Left ventricle myocardium superior (tissue), 1 donor: ENCODE measurements around the gene CFAP73. TPM values are rescaled to one million over a fixed set of nuclear protein-coding genes. Genes with fewer than 3 reads are reported as not detected.
"Not testable (repeated sequence)": the region's sequence is repeated elsewhere in the genome, so short reads cannot be mapped to it uniquely, and the experiment has no call there.

ENCODE experiments used
- ATAC-seq: fragments of 200-7000 bp; cut with Tn5 transposase; one replicate; pipeline ENCODE4 v1.9.1; 2020; ENCODE audit warnings: mild to moderate bottlenecking, moderate library complexity
- DNase-seq: peaks from one replicate; pipeline ENCODE4 v3.0.0-alpha.2; 2020
- intact Hi-C: fragments of 100-400 bp; cut with micrococcal nuclease; formaldehyde crosslinking; loops from one replicate; pipeline ENCODE4 v1.11.0; 2022
- microRNA-seq: library from miRNA; unstranded; fragments of <30 nt; microRNA quantifications from one replicate; pipeline ENCODE4 v1.2.0, GENCODE V29; 2020; ENCODE audit warnings: borderline number of aligned reads
- total RNA-seq: library from RNA; stranded (reverse); fragmentation: NEBNext Ultra II Directional; extraction: Animal tissue kit (Norgen Biotek cat#: 25700); gene quantifications from one replicate; pipeline ENCODE4 v1.2.1, GENCODE V29; 2021
- donor health status: DM: no; HTN: yes; CAD: no; lungs with severe emphysema.

Gene CFAP73
- total RNA-seq, 1 donor from 2014 or later, result not detected

DNA sequence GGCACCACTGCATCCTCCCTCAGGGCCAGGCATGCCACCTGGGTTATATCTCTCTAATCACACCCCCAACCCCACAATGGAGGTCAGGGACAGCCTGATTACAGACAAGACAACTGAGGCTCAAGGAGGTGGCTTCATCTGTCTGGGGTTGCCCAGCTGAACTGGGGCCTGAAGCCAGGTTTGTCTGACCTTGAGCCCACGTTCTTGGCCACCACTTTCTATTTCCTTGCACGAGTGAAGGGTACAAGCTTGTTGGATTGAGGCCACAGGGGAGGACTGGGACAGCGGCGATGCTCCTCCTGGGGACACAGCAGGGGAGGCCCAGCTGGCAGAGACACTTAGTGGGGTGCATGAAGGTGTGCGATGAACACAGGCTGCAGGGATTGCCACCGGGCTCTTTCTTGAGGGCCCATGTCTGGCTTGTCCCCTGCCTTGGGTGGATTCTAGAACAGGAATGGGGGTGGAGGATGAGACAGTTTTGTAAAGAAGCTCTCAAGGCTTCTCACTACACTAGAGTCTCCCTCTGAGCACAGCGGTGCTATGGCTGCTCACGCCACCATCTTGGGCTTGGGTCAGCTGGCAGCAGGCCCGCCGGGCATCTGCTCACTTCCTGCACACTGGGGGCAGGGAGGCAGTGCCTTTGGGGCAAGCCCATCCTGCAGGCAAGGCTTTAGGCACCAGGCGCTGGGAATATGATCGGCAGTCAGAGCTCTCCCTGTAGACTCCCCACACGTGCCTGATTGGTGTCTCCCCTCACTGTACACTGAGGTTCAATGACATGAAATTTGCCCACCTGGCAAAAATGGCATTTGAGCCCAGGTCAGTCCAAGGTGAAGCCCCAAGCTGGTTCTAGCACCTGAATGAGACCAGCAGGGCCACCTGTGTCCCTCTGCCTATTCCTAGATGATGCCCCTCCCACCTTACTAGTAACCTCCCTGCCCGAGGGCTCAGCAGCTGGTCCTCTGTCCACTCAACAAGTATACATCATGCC is 52.0 kb downstream of the CFAP73 start:
- intact Hi-C loops, result no loop called here
- ATAC-seq (no peak), DNase-seq (no peak)

DNA sequence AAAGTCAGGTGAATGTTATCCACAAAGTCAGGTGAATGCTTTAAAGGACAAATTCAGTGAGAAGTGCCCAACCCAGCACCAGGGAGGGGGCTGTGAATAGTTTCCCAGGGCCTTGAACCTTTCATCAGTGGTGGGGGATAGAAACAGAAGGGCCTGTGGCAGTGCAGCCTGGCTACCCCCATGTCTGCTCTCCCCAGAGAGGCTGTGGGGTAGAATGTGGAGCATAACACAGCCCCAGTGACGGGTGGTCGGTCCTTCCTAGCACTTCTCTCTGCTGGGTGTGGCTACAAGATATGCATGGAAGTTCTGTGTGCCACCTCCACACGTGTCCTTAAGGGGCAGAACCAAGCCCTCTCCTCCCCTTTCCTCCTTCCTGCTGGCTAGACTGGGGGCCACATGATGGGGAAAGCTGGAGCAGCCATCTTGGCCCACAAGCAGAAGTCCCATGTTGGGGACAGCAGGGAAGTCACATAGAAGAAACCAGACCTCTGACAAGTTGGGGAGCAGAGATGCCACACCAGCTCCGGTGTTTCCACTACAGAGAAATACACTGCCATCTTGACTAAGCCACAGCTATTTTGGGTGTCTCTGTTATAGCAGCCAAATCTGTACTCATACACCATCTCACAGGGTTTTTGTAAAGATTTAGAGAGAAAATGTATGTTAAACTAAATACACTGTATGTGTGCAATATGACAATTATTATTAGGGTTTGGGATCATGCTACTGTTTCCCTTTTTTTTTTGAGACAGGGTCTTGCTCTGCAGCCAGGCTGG is 53.0 kb downstream of the CFAP73 start:
- intact Hi-C loops, result no loop called here
- DNase-seq, result no peak
- no peak for ATAC-seq

DNA sequence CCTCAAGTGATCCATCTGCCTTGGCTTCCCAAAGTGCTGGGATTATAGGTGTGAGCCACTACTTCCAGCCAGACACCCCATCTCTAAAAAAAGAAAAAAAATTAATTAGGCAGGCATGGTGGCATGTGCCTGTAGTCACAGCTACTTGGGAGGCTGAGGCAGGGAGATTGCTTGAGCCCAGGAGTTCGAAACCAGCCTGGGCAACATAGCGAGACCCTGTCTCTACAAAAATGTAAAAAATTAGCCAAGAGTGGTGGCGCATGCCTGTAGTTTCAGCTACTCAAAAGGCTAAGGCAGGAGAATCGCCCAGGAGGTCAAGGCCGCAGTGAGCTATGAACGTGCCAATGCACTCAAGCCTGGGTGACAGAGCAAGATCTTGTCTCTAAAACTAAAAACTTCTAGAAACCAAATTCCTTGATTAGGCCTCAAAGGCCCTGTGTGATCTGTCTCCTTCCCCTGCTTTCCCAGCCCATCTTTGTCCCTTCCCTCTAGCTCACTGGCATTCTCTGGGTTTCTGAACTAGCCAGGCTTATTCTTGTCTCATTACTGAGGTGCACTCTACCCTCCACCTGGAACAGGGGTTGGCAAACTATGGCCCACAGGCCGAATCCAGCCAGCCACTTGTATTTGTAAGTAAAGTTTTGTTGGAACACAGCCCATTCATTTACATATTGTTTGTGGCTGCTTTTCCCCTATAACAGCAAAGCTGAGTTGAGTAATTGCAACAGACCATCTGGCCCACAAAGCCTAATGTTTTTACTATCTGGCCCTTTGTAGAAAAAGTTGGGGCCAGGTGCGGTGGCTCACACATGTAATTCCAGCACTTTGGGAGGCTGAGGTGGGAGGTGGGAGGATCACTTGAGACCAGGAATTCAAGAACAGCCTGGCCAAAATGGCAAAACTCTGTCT is 54.6 kb downstream of the CFAP73 start:
- DNase-seq (no peak), ATAC-seq (no peak)
- intact Hi-C loops, result no loop called here

DNA sequence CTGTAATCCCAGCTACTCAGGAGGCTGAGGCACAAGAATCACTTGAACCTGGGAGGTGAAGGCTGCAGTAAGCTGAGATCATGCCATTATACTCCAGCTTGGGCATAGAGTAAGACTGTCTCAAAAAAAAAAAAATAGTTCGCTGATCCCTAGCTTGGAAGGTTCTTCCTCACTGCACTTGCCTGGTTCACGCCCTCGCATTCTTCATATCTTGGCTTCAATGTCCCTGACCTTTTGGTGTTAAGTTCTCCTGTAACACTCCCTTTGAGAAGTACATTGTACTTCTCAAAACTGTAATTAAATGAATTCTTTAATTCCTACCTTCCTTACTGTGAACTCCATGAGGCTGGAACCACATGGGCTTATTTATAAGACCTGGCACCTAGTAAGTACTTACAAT is 55.3 kb downstream of the CFAP73 start:
- no peak for DNase-seq
- ATAC-seq, result no peak
- intact Hi-C loops, result no loop called here

DNA sequence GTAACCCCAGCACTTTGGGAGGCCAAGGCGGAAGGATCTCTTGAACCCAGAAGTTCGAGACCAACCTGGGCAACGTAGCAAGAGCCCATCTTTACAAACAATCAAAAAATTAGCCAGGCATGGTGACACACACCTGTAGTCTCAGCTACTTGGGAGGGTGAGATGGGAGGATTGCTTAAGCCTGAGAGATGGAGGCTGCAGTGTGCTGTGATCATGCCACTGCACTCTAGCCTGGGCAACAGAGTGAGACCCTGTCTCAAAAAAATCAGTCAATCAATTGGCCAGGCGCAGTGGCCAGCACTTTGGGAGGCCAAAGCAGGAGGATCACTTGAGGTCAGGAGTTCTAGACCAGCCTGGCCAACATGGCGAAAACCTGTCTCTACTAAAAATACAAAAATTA is 57.3 kb downstream of the CFAP73 start:
- intact Hi-C loops, DNase-seq, ATAC-seq: not testable (repeated sequence)

DNA sequence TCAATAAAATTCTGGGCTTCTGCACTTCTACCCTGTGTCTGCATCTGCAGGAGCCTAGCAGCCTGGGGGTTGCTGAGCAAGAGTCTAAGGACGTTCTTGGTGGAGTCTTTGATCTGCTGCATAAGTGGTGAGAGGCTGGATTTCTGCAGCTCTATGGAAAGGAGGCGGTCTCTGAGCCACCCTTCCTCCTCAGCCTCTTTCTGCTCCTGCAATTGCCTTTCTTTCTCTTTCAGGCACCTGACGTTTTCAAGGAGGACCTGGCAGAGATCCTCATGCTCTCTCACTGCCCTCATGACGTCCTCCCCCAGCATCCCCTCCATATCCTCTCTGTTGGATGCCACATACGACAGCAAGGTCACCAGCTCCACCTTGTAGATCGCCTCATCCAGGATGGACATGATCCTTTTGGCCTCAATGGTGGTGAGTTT is 58.1 kb downstream of the CFAP73 start:
- DNase-seq, result peak; percentile 11
- intact Hi-C loops, result no loop called here
- ATAC-seq, result peak; percentile 15

DNA sequence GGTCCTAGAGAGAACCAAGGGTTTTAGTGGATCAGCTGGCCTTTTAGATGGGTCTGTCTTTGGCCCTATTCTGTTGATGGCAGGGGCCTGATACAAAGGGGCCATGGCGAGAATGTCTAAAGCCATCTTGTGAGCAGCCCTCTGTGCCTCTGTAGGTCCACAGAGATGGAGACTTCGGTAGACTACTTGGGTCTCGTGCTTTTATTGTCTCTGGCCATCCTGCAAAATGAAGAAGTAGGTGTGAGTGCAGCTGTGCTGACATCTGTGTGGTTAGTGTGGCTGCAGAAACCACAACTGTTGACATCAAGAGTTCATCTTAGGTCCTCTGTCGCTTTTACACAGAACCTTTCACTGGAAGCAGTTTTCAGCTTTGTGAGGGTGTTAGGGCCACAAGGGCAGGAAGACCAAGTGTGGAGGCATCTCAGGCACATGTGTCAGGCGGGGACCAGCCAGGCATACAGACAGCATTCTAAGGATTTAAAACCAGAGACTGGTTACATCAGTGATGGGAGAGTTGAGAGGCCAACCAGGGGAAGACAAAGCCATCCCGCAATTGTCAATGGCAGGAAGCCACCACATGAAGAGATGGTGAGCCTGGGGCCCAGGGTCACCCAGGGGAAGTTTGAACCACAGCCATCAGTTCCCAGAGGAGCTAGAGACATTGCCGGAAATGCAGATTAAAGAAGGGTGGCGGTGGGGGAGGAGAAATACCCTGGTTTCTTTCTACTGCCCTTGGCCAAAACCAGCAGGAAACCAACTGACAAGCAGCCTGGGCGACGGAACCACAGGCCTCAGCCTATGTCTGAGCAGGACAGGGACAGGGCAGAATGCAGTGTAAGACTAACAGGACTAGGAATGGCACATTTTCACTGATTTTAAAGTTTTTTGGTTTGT is 58.8 kb downstream of the CFAP73 start:
- ATAC-seq, result peak; percentile 80
- intact Hi-C loops, result no loop called here
- DNase-seq, result peak; percentile 54

Small RNAs within 50 kb of the gene (microRNA-seq; reads per million reads assigned to microRNA genes)
- gene MIR7106, result not detected

Other genes with a start within 250 kb of the CFAP73 start
- gene OAS1, start 242.8 kb upstream of the CFAP73 start, total RNA-seq, result 8.1 TPM
- 6.2 TPM for gene OAS3, start 211.2 kb upstream of the CFAP73 start, total RNA-seq
- 8.0 TPM for gene OAS2, start 171.2 kb upstream of the CFAP73 start, total RNA-seq
- gene DTX1, start 93.0 kb upstream of the CFAP73 start, total RNA-seq, result 2.4 TPM
- gene RASAL1, start 14.0 kb upstream of the CFAP73 start, total RNA-seq, result not detected
- gene DDX54, start 35.8 kb downstream of the CFAP73 start, total RNA-seq, result 33.8 TPM
- gene RITA1, start 36.0 kb downstream of the CFAP73 start, total RNA-seq, result 19.5 TPM
- gene TPCN1, start 71.7 kb downstream of the CFAP73 start, total RNA-seq, result 145 TPM
- gene SLC8B1, start 185.4 kb downstream of the CFAP73 start, total RNA-seq, result 11.5 TPM
- gene PLBD2, start 208.9 kb downstream of the CFAP73 start, total RNA-seq, result 34.4 TPM